ENCODE data around the gene CTF1.

Gene CTF1

GRCh38 chr16:30925632-30925987, 29.2 kb downstream of the CTF1 start:
- H3K4me3 ChIP-seq (ENCODE audit: low read length): no peak overlapping the region
- peaks cover 38% of the 10 kb centered on the region for H3K36me3 ChIP-seq (ENCODE audit: insufficient read depth, low read length)
- no peak overlapping the region for H3K27ac ChIP-seq (ENCODE audit: low read depth, low read length)

GRCh38 chr16:30925995-30926811, 29.8 kb downstream of the CTF1 start:
- H3K27me3 ChIP-seq (ENCODE audit: insufficient read depth, low read length): no peaks in the 10 kb centered on the region
- H3K9ac ChIP-seq (ENCODE audit: low read depth, low read length): no peak overlapping the region
- H3K4me3 ChIP-seq (ENCODE audit: low read length): no peak overlapping the region
- peaks cover 44% of the 10 kb centered on the region for H3K36me3 ChIP-seq (ENCODE audit: insufficient read depth, low read length)
- no peaks in the 10 kb centered on the region for H3K4me1 ChIP-seq (ENCODE audit: insufficient read depth, low read length)
- WGBS: 87% methylated on average over 10 of the region's 10 CpGs
- H3K9me3 ChIP-seq (ENCODE audit: insufficient read depth, low read depth, low read length): no peaks in the 10 kb centered on the region
- no peak overlapping the region for H3K27ac ChIP-seq (ENCODE audit: low read depth, low read length)

More at GRCh38 chr16:30925632-30925987, 29.2 kb downstream of the CTF1 start:
- Histone ChIP-seq H3K4me1 (ENCODE audit: insufficient read depth, low read length) (no peaks in the 10 kb centered on the region), H3K27me3 (ENCODE audit: insufficient read depth, low read length) (no peaks in the 10 kb centered on the region), H3K9me3 (ENCODE audit: insufficient read depth, low read depth, low read length) (no peaks in the 10 kb centered on the region), H3K9ac (ENCODE audit: low read depth, low read length) (peak overlapping the region; percentile 27; the same call in 1 of the 2 replicates)
- 95% methylated on average over 26 of the region's 26 CpGs for WGBS

GRCh38 chr16:30926937-30927788, 30.7 kb downstream of the CTF1 start:
- Histone ChIP-seq H3K36me3 (ENCODE audit: insufficient read depth, low read length) (peaks cover 52% of the 10 kb centered on the region), H3K27ac (ENCODE audit: low read depth, low read length) (peak overlapping the region; percentile 30; the same call in 1 of the 2 replicates), H3K27me3 (ENCODE audit: insufficient read depth, low read length) (no peaks in the 10 kb centered on the region), H3K4me1 (ENCODE audit: insufficient read depth, low read length) (no peaks in the 10 kb centered on the region), H3K9me3 (ENCODE audit: insufficient read depth, low read depth, low read length) (no peaks in the 10 kb centered on the region), H3K4me3 (ENCODE audit: low read length) (no peak overlapping the region), H3K9ac (ENCODE audit: low read depth, low read length) (no peak overlapping the region)
- WGBS: 95% methylated on average over 22 of the region's 22 CpGs

- Histone ChIP-seq H3K4me1 (ENCODE audit: insufficient read depth, low read length) (no peaks in the 10 kb centered on the region), H3K27me3 (ENCODE audit: insufficient read depth, low read length) (no peaks in the 10 kb centered on the region), H3K9me3 (ENCODE audit: insufficient read depth, low read depth, low read length) (no peaks in the 10 kb centered on the region), H3K4me3 (ENCODE audit: low read length) (no peak overlapping the region), H3K36me3 (ENCODE audit: insufficient read depth, low read length) (peaks cover 59% of the 10 kb centered on the region), H3K27ac (ENCODE audit: low read depth, low read length) (peak overlapping the region; percentile 30; the same call in 1 of the 2 replicates), H3K9ac (ENCODE audit: low read depth, low read length) (no peak overlapping the region)
- 70% methylated on average over 15 of the region's 15 CpGs for WGBS
These were observed 31.5 kb downstream of the CTF1 start for GRCh38 chr16:30927789-30928378.

GRCh38 chr16:30928390-30928789, 32.0 kb downstream of the CTF1 start:
- Histone ChIP-seq H3K27ac (ENCODE audit: low read depth, low read length) (no peak overlapping the region), H3K27me3 (ENCODE audit: insufficient read depth, low read length) (no peaks in the 10 kb centered on the region), H3K9ac (ENCODE audit: low read depth, low read length) (no peak overlapping the region), H3K4me1 (ENCODE audit: insufficient read depth, low read length) (no peaks in the 10 kb centered on the region), H3K4me3 (ENCODE audit: low read length) (no peak overlapping the region), H3K9me3 (ENCODE audit: insufficient read depth, low read depth, low read length) (no peaks in the 10 kb centered on the region), H3K36me3 (ENCODE audit: insufficient read depth, low read length) (peaks cover 62% of the 10 kb centered on the region)
- 95% methylated on average over 9 of the region's 11 CpGs for WGBS

GRCh38 chr16:30929167-30929566, 32.8 kb downstream of the CTF1 start:
- no peaks in the 10 kb centered on the region for H3K27me3 ChIP-seq (ENCODE audit: insufficient read depth, low read length)
- no peaks in the 10 kb centered on the region for H3K4me1 ChIP-seq (ENCODE audit: insufficient read depth, low read length)
- H3K27ac ChIP-seq (ENCODE audit: low read depth, low read length): no peak overlapping the region
- no peak overlapping the region for H3K4me3 ChIP-seq (ENCODE audit: low read length)
- no peak overlapping the region for H3K9ac ChIP-seq (ENCODE audit: low read depth, low read length)
- no peaks in the 10 kb centered on the region for H3K9me3 ChIP-seq (ENCODE audit: insufficient read depth, low read depth, low read length)
- peaks cover 64% of the 10 kb centered on the region for H3K36me3 ChIP-seq (ENCODE audit: insufficient read depth, low read length)
- 96% methylated on average over 7 of the region's 7 CpGs for WGBS

GRCh38 chr16:30930160-30930571, 33.8 kb downstream of the CTF1 start:
- WGBS: 94% methylated on average over 35 of the region's 35 CpGs
- H3K4me3 ChIP-seq (ENCODE audit: low read length): no peak overlapping the region

GRCh38 chr16:30931068-30931650, 34.7 kb downstream of the CTF1 start:
- Histone ChIP-seq H3K4me3 (ENCODE audit: low read length) (no peak overlapping the region), H3K9me3 (ENCODE audit: insufficient read depth, low read depth, low read length) (no peaks in the 10 kb centered on the region), H3K27me3 (ENCODE audit: insufficient read depth, low read length) (no peaks in the 10 kb centered on the region), H3K27ac (ENCODE audit: low read depth, low read length) (no peak overlapping the region), H3K4me1 (ENCODE audit: insufficient read depth, low read length) (no peaks in the 10 kb centered on the region), H3K36me3 (ENCODE audit: insufficient read depth, low read length) (peaks cover 72% of the 10 kb centered on the region), H3K9ac (ENCODE audit: low read depth, low read length) (no peak overlapping the region)
- 78% methylated on average over 12 of the region's 12 CpGs for WGBS

More at GRCh38 chr16:30930160-30930571, 33.8 kb downstream of the CTF1 start:
- no peak overlapping the region for H3K27ac ChIP-seq (ENCODE audit: low read depth, low read length)
- H3K36me3 ChIP-seq (ENCODE audit: insufficient read depth, low read length): peaks cover 67% of the 10 kb centered on the region
- no peaks in the 10 kb centered on the region for H3K27me3 ChIP-seq (ENCODE audit: insufficient read depth, low read length)
- no peaks in the 10 kb centered on the region for H3K4me1 ChIP-seq (ENCODE audit: insufficient read depth, low read length)
- no peaks in the 10 kb centered on the region for H3K9me3 ChIP-seq (ENCODE audit: insufficient read depth, low read depth, low read length)
- no peak overlapping the region for H3K9ac ChIP-seq (ENCODE audit: low read depth, low read length)

- no peak overlapping the region for H3K9ac ChIP-seq (ENCODE audit: low read depth, low read length)
These were observed 38.6 kb downstream of the CTF1 start for GRCh38 chr16:30934827-30935557.

GRCh38 chr16:30937692-30938091, 41.3 kb downstream of the CTF1 start:
- WGBS: 91% methylated on average over 5 of the region's 5 CpGs

More at GRCh38 chr16:30934827-30935557, 38.6 kb downstream of the CTF1 start:
- H3K4me1 ChIP-seq (ENCODE audit: insufficient read depth, low read length): no peaks in the 10 kb centered on the region
- H3K4me3 ChIP-seq (ENCODE audit: low read length): no peak overlapping the region
- peaks cover 60% of the 10 kb centered on the region for H3K36me3 ChIP-seq (ENCODE audit: insufficient read depth, low read length)
- no peaks in the 10 kb centered on the region for H3K9me3 ChIP-seq (ENCODE audit: insufficient read depth, low read depth, low read length)
- no peak overlapping the region for H3K27ac ChIP-seq (ENCODE audit: low read depth, low read length)
- H3K27me3 ChIP-seq (ENCODE audit: insufficient read depth, low read length): no peaks in the 10 kb centered on the region
- 75% methylated on average over 12 of the region's 12 CpGs for WGBS

More at GRCh38 chr16:30937692-30938091, 41.3 kb downstream of the CTF1 start:
- H3K4me3 ChIP-seq (ENCODE audit: low read length): no peak overlapping the region
- H3K27ac ChIP-seq (ENCODE audit: low read depth, low read length): no peak overlapping the region
- H3K36me3 ChIP-seq (ENCODE audit: insufficient read depth, low read length): peaks cover 47% of the 10 kb centered on the region
- H3K27me3 ChIP-seq (ENCODE audit: insufficient read depth, low read length): no peaks in the 10 kb centered on the region
- no peaks in the 10 kb centered on the region for H3K4me1 ChIP-seq (ENCODE audit: insufficient read depth, low read length)
- H3K9me3 ChIP-seq (ENCODE audit: insufficient read depth, low read depth, low read length): no peaks in the 10 kb centered on the region
- H3K9ac ChIP-seq (ENCODE audit: low read depth, low read length): no peak overlapping the region

Data from HUES64 (cell line).